Kidney epithelial cell (primary cell): ENCODE measurements around the gene MEGF6. TPM values are rescaled to one million over a fixed set of nuclear protein-coding genes. Genes with fewer than 3 reads are reported as not detected.

Experiments used
- DNase-seq: peaks from one replicate; pipeline ENCODE4 v3.0.0-alpha.2; 2010; ENCODE audit warnings: low read depth
- H3K27me3 ChIP-seq: 2 replicates; pipeline ENCODE4 v1.6.0; 2011; ENCODE audit warnings: low read length; ENCODE audit not compliant: control insufficient read depth, insufficient read depth
- H3K36me3 ChIP-seq: 2 replicates; pipeline ENCODE4 v1.5.1; 2011; ENCODE audit warnings: low read length; ENCODE audit not compliant: control insufficient read depth, insufficient read depth
- H3K4me3 ChIP-seq: 2 replicates; pipeline ENCODE4 v1.5.1; 2011; ENCODE audit warnings: low read depth, mild to moderate bottlenecking, control low read depth, low read length
- CTCF ChIP-seq: IDR thresholded peaks from 2 replicates; pipeline ENCODE4 v1.5.1; 2011; ENCODE audit warnings: mild to moderate bottlenecking, moderate library complexity, low read length, control low read depth, inconsistent platforms; ENCODE audit not compliant: insufficient read depth, poor library complexity, severe bottlenecking
- total RNA-seq: library from RNA; depleted of rRNA; stranded (reverse); fragments of >200 nt; gene quantifications from 2 replicates; pipeline ENCODE4 v1.2.3, GENCODE V29; 2015

The MEGF6 gene
- total RNA-seq, 1 donor from 2014 or later: 13.1 TPM

GRCh38 chr1:3464649-3465025 is 146.7 kb downstream of the MEGF6 start:
- Histone ChIP-seq H3K4me3 (no peak overlapping the region), H3K36me3 (no peaks in the 10 kb centered on the region), H3K27me3 (no peaks in the 10 kb centered on the region)
- no peak for TF ChIP-seq CTCF
- no peak for DNase-seq

DNA sequence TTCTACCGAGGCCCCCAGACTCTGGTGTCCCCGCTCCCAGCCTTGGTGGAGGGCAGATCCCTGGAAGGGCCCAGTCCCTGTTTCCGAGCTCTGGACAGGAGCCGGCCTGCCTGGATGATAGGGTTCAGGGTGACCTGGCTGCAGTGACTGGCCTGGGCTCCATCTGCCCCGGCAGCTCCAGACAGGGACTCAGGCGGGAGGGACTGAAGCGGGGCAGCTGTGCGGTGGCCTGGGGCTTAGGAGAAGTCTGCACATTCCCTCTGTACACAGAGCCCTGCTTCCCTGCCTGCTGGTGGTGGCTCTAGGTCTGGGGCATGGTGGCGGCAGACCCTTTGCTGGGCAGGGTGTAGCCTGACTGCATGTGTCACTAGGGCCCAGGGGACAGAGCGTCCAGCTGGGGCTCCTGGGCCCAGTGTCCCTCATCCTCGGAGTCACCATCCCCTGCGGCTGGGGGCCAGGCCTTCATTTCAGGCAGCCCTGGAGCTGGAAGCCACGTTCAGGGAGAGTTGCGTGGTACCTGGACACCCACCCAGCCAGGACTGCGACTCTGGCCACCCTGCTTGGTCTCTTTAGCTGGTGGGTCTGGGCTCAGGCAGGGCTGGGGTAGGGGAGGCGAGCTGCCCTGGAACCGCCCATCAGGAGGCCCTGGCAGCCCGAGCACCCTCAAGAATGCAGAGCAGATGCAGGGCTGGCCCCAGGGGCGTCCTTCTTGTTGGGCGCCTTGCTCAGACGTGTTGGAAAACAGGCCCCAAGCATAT is 147.2 kb downstream of the MEGF6 start:
- no peaks in the 10 kb centered on the region for H3K36me3 ChIP-seq
- no peaks in the 10 kb centered on the region for H3K27me3 ChIP-seq
- H3K4me3 ChIP-seq: no peak overlapping the region
- no peak for TF ChIP-seq CTCF
- no peak for DNase-seq

DNA sequence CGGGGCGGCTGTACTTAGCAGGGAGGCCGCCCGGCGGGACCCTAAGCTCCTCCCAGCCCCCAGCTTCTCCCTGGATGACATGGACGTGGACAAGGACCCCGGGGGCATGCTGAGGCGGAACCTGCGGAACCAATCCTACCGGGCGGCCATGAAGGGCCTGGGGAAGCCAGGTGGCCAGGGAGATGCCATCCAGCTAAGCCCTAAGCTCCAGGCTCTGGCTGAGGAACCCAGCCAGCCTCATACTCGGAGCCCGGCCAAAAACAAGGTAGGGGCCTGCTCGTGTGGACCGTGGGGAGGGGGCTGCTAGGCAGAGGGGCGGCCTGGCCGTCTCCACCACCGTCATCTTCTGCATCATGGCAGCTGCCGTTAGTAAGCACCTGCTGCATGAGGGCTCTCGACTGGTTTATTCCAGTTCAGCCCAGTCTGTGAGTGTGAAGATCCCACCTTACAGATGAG is 147.9 kb downstream of the MEGF6 start:
- DNase-seq: no peak
- Histone ChIP-seq H3K4me3 (no peak overlapping the region), H3K27me3 (no peaks in the 10 kb centered on the region), H3K36me3 (no peaks in the 10 kb centered on the region)
- TF ChIP-seq CTCF: no peak

GRCh38 chr1:3463013-3463385 is 148.3 kb downstream of the MEGF6 start:
- H3K4me3 ChIP-seq: no peak overlapping the region
- H3K27me3 ChIP-seq: no peaks in the 10 kb centered on the region
- H3K36me3 ChIP-seq: no peaks in the 10 kb centered on the region
- DNase-seq: no peak
- no peak for TF ChIP-seq CTCF

DNA sequence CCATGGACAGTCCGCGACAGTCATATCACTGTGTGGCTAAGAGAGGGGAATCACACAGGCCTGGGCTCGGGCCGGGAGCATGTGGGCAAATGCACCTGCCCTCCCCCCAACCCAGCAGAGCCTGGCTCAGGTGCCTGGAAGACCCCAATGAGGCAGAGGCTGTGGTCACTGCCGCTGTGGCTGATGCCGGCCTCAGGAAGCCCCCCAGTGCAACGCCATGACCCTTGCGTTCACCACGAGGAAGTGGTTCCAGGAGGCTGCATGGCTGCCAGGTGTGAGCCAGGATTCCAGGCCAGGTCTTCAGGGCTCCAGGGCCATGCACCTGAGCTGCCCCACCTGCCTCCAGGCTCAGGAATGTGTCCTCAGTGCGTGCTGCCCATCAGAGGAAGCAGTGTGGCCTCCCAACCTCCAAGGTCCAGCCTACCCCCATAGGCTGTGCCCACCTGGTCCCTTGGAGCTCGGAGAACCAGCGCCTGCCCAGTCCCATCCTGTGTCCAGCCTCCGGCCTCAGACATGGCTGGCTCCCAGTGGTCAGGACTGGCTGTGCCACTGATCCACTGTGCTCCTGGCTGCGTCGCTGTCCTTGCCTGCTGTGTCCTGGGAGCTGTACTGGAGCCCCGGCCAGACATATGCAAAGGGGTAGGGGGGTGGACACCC is 148.8 kb downstream of the MEGF6 start:
- TF ChIP-seq CTCF: no peak
- no peak overlapping the region for H3K4me3 ChIP-seq
- no peaks in the 10 kb centered on the region for H3K27me3 ChIP-seq
- no peaks in the 10 kb centered on the region for H3K36me3 ChIP-seq
- no peak for DNase-seq
